Measurements from ENCODE around the gene ERC1.

Gene ERC1

DNA sequence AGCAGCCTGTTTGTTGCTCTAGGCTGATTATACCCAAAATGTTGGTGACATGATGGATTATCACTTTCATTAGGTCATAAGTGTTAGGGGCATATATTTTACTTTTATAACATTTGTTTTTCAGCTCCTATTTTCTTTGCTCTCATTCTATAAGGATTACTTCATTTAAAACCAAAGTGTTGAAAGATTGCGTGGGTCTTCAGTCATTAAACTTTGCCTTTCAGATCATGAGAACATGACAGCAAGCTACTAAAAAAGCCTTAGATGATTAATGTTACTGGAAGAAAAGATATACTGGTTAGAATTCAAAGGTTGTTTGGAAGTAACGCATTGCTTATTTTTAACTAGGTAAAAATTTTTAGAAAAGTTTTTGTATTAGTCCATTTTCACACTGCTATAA lies 156.8 kb downstream of the ERC1 start:
- H3K4me1 ChIP-seq (ENCODE audit: control insufficient read depth in 1 of 2, insufficient read depth in 1 of 2, low read depth in 1 of 2, low read length in 1 of 2): no peaks in the 10 kb centered on the region
- TF ChIP-seq, protein P1, sequence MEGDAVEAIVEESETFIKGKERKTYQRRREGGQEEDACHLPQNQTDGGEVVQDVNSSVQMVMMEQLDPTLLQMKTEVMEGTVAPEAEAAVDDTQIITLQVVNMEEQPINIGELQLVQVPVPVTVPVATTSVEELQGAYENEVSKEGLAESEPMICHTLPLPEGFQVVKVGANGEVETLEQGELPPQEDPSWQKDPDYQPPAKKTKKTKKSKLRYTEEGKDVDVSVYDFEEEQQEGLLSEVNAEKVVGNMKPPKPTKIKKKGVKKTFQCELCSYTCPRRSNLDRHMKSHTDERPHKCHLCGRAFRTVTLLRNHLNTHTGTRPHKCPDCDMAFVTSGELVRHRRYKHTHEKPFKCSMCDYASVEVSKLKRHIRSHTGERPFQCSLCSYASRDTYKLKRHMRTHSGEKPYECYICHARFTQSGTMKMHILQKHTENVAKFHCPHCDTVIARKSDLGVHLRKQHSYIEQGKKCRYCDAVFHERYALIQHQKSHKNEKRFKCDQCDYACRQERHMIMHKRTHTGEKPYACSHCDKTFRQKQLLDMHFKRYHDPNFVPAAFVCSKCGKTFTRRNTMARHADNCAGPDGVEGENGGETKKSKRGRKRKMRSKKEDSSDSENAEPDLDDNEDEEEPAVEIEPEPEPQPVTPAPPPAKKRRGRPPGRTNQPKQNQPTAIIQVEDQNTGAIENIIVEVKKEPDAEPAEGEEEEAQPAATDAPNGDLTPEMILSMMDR (IDR thresholded peaks at IDR 0.05): no peak
- H3K4me3 ChIP-seq (ENCODE audit: low read depth in 1 of 2, low read length in 1 of 2): no peak overlapping the region
- peaks cover 6% of the 10 kb centered on the region for H3K36me3 ChIP-seq
- H3K27me3 ChIP-seq: no peaks in the 10 kb centered on the region
- H3K9me3 ChIP-seq: no peaks in the 10 kb centered on the region
- no peak overlapping the region for H3K27ac ChIP-seq

DNA sequence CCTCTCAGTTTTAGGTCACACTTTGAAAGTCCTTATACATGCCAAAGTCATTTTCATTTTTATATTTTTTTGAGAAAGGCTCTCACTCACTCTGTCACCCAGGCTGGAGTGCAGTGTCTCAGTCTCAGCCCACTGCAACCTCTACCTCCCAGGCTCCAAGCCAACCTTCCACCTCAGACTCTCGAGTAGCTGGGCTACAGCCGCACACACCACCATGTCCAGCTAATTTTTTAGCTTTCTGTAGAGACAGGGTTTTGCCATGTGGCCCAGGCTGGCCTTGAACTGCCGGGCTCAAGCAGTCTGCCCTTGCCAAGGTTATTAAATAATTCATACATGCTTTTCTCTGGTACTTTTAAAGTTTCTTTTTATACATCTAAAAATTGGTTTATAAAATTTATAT lies 166.0 kb downstream of the ERC1 start:
- Histone ChIP-seq H3K36me3 (peaks cover 4% of the 10 kb centered on the region), H3K4me1 (ENCODE audit: control insufficient read depth in 1 of 2, insufficient read depth in 1 of 2, low read depth in 1 of 2, low read length in 1 of 2) (no peaks in the 10 kb centered on the region), H3K9me3 (no peaks in the 10 kb centered on the region), H3K4me3 (ENCODE audit: low read depth in 1 of 2, low read length in 1 of 2) (no peak overlapping the region), H3K27ac (no peak overlapping the region), H3K27me3 (no peaks in the 10 kb centered on the region)
- TF ChIP-seq, protein P1 (IDR thresholded peaks at IDR 0.05): no peak

DNA sequence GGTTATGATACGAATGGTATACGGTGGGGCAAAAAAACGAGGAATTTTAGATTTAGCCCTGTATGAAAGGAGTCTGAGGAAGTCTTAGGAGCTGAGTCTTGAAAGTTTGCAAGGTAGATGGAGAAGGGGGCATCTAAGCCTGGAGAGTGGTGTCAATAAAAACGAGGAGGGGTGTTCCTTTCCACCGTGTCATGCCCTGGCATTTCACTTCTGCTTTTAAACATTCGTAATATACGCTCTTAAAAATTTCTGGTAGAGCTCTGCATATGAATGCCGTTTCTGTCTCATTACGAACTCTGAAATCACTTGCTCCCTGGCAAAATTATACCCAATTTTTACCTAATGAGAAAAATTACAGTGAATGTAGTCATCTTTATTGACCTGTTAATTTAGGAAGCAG lies 170.2 kb downstream of the ERC1 start:
- H3K4me1 ChIP-seq (ENCODE audit: control insufficient read depth in 1 of 2, insufficient read depth in 1 of 2, low read depth in 1 of 2, low read length in 1 of 2): no peaks in the 10 kb centered on the region
- no peaks in the 10 kb centered on the region for H3K36me3 ChIP-seq
- H3K27ac ChIP-seq: no peak overlapping the region
- TF ChIP-seq, protein P1 (IDR thresholded peaks at IDR 0.05): no peak
- H3K4me3 ChIP-seq (ENCODE audit: low read depth in 1 of 2, low read length in 1 of 2): no peak overlapping the region
- H3K27me3 ChIP-seq: no peaks in the 10 kb centered on the region
- no peaks in the 10 kb centered on the region for H3K9me3 ChIP-seq

DNA sequence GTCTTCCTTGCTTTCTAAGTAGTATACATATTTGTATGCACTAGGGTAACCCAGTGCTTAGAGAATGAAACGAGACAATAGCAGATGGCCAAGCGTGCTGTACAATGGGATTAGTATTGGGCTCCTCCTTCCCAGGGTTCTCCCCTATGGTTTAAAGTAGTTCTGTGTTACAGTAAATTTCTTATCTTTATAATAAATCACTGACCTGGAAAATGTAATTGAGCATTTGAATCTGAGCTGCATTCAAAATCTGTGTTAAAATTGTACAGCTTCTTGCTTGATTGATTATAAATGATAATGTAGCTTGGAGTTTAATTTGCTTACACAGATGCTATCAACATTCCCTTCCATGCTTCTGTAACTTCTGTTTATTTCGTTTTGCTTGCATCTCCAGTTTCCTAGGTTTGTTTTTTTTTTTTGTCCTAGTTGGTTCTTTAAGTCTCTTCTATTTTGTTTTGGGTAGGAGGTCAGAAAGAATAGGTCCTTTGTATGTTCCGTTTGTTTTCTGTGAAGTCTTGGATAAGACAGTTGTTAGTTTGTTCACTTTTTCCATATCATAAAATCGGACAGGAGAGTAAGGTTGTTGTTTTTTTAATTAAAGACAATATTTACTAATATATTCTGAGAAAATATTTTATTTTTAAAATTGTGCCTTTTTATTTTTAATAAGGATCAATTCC lies 171.2 kb downstream of the ERC1 start:
- TF ChIP-seq, protein P1 (IDR thresholded peaks at IDR 0.05): no peak
- H3K4me3 ChIP-seq (ENCODE audit: low read depth in 1 of 2, low read length in 1 of 2): no peak overlapping the region
- H3K4me1 ChIP-seq (ENCODE audit: control insufficient read depth in 1 of 2, insufficient read depth in 1 of 2, low read depth in 1 of 2, low read length in 1 of 2): no peaks in the 10 kb centered on the region
- no peaks in the 10 kb centered on the region for H3K36me3 ChIP-seq
- H3K9me3 ChIP-seq: no peaks in the 10 kb centered on the region
- H3K27ac ChIP-seq: no peak overlapping the region
- H3K27me3 ChIP-seq: no peaks in the 10 kb centered on the region

DNA sequence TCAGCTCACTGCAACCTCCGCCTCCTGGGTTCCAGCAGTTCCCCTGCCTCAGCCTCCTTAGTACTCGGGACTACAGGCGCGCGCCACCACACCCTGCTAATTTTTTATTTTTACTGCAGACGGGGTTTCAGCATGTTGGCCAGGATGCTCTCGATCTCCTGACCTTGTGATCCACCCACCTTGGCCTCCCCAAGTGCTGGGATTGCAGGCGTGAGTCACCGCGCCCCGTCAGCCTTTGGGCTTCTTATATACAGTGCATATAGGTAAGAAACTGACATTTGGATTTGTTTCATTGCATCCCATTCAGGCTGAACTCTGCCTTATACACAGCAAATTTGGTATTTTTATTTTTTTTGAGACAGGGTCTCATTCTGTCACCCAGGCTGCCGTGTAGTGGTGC lies 176.8 kb downstream of the ERC1 start:
- H3K4me3 ChIP-seq (ENCODE audit: low read depth in 1 of 2, low read length in 1 of 2): no peak overlapping the region
- H3K36me3 ChIP-seq: no peaks in the 10 kb centered on the region
- H3K9me3 ChIP-seq: no peaks in the 10 kb centered on the region
- TF ChIP-seq, protein P1 (IDR thresholded peaks at IDR 0.05): no peak
- no peaks in the 10 kb centered on the region for H3K27me3 ChIP-seq
- H3K4me1 ChIP-seq (ENCODE audit: control insufficient read depth in 1 of 2, insufficient read depth in 1 of 2, low read depth in 1 of 2, low read length in 1 of 2): no peaks in the 10 kb centered on the region
- no peak overlapping the region for H3K27ac ChIP-seq
